Mesothelial cell of epicardium (in vitro differentiated cells): Measurements from ENCODE around the gene S100G. TPM values are rescaled to one million over a fixed set of nuclear protein-coding genes. Genes with fewer than 3 reads are reported as not detected.

Source experiments
- DNase-seq, 2 experiments: peaks; one replicate each; pipeline ENCODE4 v3.0.0; 2021; ENCODE audit warnings: low spot score in 2 of 2; ENCODE audit not compliant: unreplicated experiment in 2 of 2
- H3K27ac Mint-ChIP-seq: 2 replicates; pipeline ENCODE4 v1.8.0; 2021; ENCODE audit warnings: mixed read lengths
- H3K27me3 Mint-ChIP-seq: 2 replicates; pipeline ENCODE4 v1.8.0; 2021; ENCODE audit warnings: low read depth, mixed read lengths
- H3K36me3 Mint-ChIP-seq: 2 replicates; pipeline ENCODE4 v1.8.0; 2021; ENCODE audit warnings: mixed read lengths
- H3K4me1 Mint-ChIP-seq: 2 replicates; pipeline ENCODE4 v1.8.0; 2021; ENCODE audit warnings: mixed read lengths
- H3K4me3 Mint-ChIP-seq: 2 replicates; pipeline ENCODE4 v1.8.0; 2021; ENCODE audit warnings: mild to moderate bottlenecking, moderate library complexity, mixed read lengths
- H3K9me3 Mint-ChIP-seq: 2 replicates; pipeline ENCODE4 v1.8.0; 2021; ENCODE audit warnings: mixed read lengths
- total RNA-seq: library from RNA; stranded (reverse); gene quantifications from 3 replicates; pipeline ENCODE4 v1.2.1, GENCODE V29; 2021
- TF ChIP-seq, protein P1 (sequence below): fragments of 200-600 bp; sonication (generic); IDR thresholded peaks from one replicate; pipeline ENCODE4 v1.5.0; 2021; ENCODE audit warnings: antibody characterized with exemption; ENCODE audit not compliant: unreplicated experiment

S100G gene
- total RNA-seq, 1 donor from 2014 or later: not detected

- Mint-ChIP-seq H3K9me3 (no peaks in the 10 kb centered on the region), H3K4me1 (no peaks in the 10 kb centered on the region), H3K36me3 (peaks cover 51% of the 10 kb centered on the region), H3K27me3 (no peaks in the 10 kb centered on the region), H3K4me3 (no peak overlapping the region), H3K27ac (no peak overlapping the region)
- TF ChIP-seq, protein P1, sequence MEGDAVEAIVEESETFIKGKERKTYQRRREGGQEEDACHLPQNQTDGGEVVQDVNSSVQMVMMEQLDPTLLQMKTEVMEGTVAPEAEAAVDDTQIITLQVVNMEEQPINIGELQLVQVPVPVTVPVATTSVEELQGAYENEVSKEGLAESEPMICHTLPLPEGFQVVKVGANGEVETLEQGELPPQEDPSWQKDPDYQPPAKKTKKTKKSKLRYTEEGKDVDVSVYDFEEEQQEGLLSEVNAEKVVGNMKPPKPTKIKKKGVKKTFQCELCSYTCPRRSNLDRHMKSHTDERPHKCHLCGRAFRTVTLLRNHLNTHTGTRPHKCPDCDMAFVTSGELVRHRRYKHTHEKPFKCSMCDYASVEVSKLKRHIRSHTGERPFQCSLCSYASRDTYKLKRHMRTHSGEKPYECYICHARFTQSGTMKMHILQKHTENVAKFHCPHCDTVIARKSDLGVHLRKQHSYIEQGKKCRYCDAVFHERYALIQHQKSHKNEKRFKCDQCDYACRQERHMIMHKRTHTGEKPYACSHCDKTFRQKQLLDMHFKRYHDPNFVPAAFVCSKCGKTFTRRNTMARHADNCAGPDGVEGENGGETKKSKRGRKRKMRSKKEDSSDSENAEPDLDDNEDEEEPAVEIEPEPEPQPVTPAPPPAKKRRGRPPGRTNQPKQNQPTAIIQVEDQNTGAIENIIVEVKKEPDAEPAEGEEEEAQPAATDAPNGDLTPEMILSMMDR: no peak
- DNase-seq: no peak
These were observed 12.4 kb downstream of the S100G start for GRCh38 chrX:16662402-16662801.

- TF ChIP-seq, protein P1: no peak
- Mint-ChIP-seq H3K27me3 (no peaks in the 10 kb centered on the region), H3K36me3 (peaks cover 48% of the 10 kb centered on the region), H3K4me1 (no peaks in the 10 kb centered on the region), H3K9me3 (no peaks in the 10 kb centered on the region), H3K4me3 (no peak overlapping the region), H3K27ac (no peak overlapping the region)
- no peak for DNase-seq
These were observed 14.1 kb downstream of the S100G start for GRCh38 chrX:16664074-16664473.

DNA sequence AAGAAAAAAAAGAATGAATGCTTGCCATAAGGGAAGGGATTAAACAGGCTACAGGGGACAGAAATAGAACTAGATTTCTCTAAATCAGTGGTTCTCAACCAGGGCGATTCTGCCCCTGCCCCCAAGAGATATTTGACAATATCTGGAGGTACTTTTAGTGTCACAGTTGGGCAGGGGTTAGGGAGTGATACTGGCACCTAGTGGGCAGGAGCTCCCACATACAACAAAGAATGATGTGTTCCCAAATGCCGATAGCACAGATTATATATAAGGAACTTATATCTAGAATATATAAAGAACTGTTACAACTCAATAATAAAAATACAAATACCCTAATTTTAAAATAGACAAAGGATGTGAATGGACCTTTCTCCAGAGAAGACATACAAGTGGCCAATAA is 14.7 kb downstream of the S100G start:
- Mint-ChIP-seq H3K4me1 (no peaks in the 10 kb centered on the region), H3K4me3 (no peak overlapping the region), H3K36me3 (peaks cover 48% of the 10 kb centered on the region)

DNA sequence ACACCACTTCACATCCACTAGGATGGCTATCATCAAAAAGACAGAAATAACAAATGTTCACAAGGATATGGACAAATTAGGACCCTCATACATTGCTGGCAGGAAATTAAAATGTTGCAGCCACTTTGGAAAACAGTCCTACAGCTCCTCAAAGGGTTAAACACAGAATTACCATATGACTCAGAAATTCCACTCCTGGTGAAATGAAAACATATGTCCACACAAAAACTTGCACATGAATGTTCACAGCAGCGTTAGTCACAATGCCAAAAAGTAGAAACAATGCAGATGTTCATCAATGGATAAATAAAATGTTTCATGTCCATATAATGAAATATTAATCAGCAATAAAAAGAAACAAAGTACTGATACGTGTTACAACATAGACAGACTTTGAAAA is 15.1 kb downstream of the S100G start:
- H3K4me1 Mint-ChIP-seq: no peaks in the 10 kb centered on the region
- H3K27me3 Mint-ChIP-seq: no peaks in the 10 kb centered on the region
- H3K4me3 Mint-ChIP-seq: no peak overlapping the region
- TF ChIP-seq, protein P1: no peak
- no peaks in the 10 kb centered on the region for H3K9me3 Mint-ChIP-seq
- H3K36me3 Mint-ChIP-seq: peaks cover 43% of the 10 kb centered on the region
- H3K27ac Mint-ChIP-seq: peak overlapping the region; percentile 29
- no peak for DNase-seq

More for the DNA sequence above, 14.7 kb downstream of the S100G start:
- TF ChIP-seq, protein P1: no peak
- H3K27me3 Mint-ChIP-seq: no peaks in the 10 kb centered on the region
- H3K27ac Mint-ChIP-seq: no peak overlapping the region
- no peaks in the 10 kb centered on the region for H3K9me3 Mint-ChIP-seq
- no peak for DNase-seq

DNA sequence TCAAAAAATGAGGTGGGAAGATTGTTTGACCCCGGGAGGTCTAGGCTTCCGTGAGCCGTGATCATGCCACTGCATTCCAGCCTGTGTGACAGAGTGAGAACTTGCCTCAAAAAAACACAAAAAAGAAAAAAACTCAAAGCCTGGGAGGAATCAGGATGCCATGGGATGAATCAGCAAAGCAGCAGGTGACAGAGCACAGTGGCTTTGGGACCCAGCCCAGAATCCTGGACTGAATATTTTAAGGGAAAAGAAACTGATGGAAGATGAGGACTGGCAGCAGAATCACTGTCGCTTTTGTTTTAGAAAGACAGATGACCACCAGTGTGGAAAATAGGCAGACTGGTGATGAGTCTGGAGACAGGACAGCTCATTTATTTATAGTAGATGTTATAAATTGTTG is 16.6 kb downstream of the S100G start:
- no peaks in the 10 kb centered on the region for H3K4me1 Mint-ChIP-seq
- TF ChIP-seq, protein P1: no peak
- no peak for DNase-seq
- no peaks in the 10 kb centered on the region for H3K9me3 Mint-ChIP-seq
- no peak overlapping the region for H3K4me3 Mint-ChIP-seq
- peaks cover 47% of the 10 kb centered on the region for H3K36me3 Mint-ChIP-seq
- H3K27me3 Mint-ChIP-seq: no peaks in the 10 kb centered on the region
- H3K27ac Mint-ChIP-seq: peak overlapping the region; percentile 51

- H3K27me3 Mint-ChIP-seq: no peaks in the 10 kb centered on the region
- no peak overlapping the region for H3K27ac Mint-ChIP-seq
These were observed 21.0 kb downstream of the S100G start for GRCh38 chrX:16671005-16671404.

More at GRCh38 chrX:16671005-16671404, 21.0 kb downstream of the S100G start:
- Mint-ChIP-seq H3K4me1 (no peaks in the 10 kb centered on the region), H3K4me3 (no peak overlapping the region), H3K9me3 (no peaks in the 10 kb centered on the region), H3K36me3 (peaks cover 43% of the 10 kb centered on the region)
- DNase-seq: no peak
- TF ChIP-seq, protein P1: no peak
